ENCODE results near the gene CDC7.
A peak's percentile ranks its signal among the peaks of the same experiment; 100 is the strongest.

The CDC7 gene

GRCh38 chr1:91567583-91567982, 66.9 kb downstream of the CDC7 start:
- DNase-seq (ENCODE audit: low read depth) = no peak
- no peak overlapping the region for H3K4me3 ChIP-seq (ENCODE audit: low read depth, low read length)

DNA sequence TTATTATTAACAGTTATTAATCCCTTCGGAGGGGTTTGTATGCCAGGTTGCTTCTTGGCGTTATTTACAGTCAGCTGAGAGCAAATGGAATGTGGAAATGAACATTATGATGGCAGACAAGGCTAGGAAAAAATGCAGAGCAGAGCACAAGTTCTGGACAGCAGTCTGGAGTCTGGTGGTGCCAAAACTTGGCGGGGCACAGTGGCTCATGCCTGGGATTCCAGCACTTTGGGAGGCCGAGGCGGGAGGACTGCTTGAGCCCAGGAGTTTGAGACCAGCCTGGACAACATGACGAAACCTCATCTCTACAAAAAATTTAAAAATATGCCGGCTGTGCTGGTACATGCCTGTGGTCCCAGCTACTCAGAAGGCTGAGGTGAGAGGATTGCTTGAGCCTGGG, 67.6 kb downstream of the CDC7 start:
- DNase-seq (ENCODE audit: low read depth) = no peak
- no peak overlapping the region for H3K4me3 ChIP-seq (ENCODE audit: low read depth, low read length)

DNA sequence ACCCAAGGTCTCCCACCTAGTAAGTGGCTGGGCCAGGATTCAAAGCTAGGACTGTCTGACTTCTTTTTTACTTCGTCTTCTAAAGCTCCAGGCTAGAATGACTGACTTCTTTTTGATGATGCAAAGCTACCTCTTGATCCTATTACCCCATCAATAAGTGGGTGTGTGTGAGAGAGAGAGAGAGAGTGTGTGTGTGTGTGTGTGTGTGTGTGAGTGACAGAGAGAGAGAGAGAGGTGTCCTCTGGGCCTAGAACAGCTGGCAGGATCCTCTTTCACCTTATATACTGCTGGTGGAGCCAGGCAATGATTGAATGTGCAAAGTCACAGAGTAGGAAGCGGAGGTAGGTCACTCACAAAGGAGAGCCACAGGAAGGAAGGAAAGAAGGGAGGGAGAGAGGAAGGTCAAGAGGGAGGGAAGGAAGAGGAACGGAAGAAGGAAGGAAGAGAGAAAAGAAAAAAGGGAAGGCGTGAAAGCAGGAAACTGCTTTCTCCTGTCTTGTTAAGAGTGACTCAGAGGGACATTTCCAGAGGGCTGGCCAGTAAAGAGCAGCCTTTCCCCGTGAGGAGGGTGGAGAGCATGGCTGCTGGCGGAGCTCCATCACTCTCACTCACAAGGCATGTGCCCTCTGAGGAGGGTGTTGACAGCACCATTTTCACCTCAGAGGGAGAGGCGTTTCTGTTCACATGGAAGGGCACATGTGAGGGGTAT, 68.9 kb downstream of the CDC7 start:
- peak; percentile 98 for DNase-seq (ENCODE audit: low read depth)

GRCh38 chr1:91570120-91570448, 69.4 kb downstream of the CDC7 start:
- DNase-seq (ENCODE audit: low read depth) = no peak
- no peak overlapping the region for H3K4me3 ChIP-seq (ENCODE audit: low read depth, low read length)

More for the DNA sequence above, 68.9 kb downstream of the CDC7 start:
- no peak overlapping the region for H3K4me3 ChIP-seq (ENCODE audit: low read depth, low read length)

- H3K4me3 ChIP-seq (ENCODE audit: low read depth, low read length) = no peak overlapping the region
- DNase-seq (ENCODE audit: low read depth) = no peak
These were observed 71.4 kb downstream of the CDC7 start for GRCh38 chr1:91572044-91572443.
